ENCODE results near the gene MAP1LC3B2.

DNA sequence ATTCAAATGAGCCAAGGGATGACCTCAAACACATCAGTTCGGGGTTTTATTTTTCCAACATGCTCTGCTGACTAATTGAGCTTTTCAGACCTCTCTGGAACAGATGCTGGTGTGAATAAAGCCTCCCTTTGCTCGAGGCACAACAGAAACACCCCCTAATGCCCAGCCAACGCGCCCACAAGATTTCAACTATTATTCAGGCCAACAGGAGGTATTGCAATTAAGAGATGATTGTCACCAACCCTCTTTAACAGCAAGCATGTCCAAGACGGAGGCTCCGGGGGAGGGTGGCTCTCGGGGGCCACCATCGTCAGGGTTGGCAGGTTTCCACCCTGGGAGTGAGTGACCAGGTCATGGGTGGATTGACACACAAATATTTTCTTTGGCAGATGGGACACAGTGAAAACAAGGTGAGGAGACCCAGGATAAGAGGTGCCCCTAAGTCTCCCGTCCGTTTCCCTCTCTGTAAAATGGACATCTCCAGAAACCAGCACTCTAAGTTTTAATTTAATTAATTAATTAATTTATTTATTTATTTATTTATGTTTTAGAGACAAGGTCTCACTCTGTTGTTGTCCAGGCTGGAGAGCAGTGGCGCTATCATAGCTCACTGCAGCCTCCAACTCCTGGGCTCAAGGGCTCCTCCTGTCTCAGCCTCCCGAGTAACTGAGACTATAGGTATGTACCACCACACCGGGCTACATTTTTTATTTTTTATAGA lies 56.1 kb downstream of the MAP1LC3B2 start:
- TF ChIP-seq TAF1 (IDR thresholded peaks at IDR 0.05; ENCODE audit: borderline replicate concordance, low read depth, low read length) (no peak), FOXM1 (IDR thresholded peaks at IDR 0.05; ENCODE audit: low read depth) (no peak), RAD21 (IDR thresholded peaks at IDR 0.05; ENCODE audit: low read length) (no peak), TCF12 (IDR thresholded peaks at IDR 0.05) (no peak), EZH2phosphoT487 (IDR thresholded peaks at IDR 0.05; ENCODE audit: borderline replicate concordance, low read depth) (no peak), SIN3A (IDR thresholded peaks at IDR 0.05; ENCODE audit: borderline replicate concordance, low read depth, low read length) (no peak), POLR2AphosphoS5 (IDR thresholded peaks at IDR 0.05; ENCODE audit: low read depth, low read length) (no peak), RXRA (IDR thresholded peaks at IDR 0.05; ENCODE audit: borderline replicate concordance, low read depth) (no peak)
- TF ChIP-seq, protein P1, sequence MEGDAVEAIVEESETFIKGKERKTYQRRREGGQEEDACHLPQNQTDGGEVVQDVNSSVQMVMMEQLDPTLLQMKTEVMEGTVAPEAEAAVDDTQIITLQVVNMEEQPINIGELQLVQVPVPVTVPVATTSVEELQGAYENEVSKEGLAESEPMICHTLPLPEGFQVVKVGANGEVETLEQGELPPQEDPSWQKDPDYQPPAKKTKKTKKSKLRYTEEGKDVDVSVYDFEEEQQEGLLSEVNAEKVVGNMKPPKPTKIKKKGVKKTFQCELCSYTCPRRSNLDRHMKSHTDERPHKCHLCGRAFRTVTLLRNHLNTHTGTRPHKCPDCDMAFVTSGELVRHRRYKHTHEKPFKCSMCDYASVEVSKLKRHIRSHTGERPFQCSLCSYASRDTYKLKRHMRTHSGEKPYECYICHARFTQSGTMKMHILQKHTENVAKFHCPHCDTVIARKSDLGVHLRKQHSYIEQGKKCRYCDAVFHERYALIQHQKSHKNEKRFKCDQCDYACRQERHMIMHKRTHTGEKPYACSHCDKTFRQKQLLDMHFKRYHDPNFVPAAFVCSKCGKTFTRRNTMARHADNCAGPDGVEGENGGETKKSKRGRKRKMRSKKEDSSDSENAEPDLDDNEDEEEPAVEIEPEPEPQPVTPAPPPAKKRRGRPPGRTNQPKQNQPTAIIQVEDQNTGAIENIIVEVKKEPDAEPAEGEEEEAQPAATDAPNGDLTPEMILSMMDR (IDR thresholded peaks at IDR 0.05), result no peak
- TF ChIP-seq, protein P2, sequence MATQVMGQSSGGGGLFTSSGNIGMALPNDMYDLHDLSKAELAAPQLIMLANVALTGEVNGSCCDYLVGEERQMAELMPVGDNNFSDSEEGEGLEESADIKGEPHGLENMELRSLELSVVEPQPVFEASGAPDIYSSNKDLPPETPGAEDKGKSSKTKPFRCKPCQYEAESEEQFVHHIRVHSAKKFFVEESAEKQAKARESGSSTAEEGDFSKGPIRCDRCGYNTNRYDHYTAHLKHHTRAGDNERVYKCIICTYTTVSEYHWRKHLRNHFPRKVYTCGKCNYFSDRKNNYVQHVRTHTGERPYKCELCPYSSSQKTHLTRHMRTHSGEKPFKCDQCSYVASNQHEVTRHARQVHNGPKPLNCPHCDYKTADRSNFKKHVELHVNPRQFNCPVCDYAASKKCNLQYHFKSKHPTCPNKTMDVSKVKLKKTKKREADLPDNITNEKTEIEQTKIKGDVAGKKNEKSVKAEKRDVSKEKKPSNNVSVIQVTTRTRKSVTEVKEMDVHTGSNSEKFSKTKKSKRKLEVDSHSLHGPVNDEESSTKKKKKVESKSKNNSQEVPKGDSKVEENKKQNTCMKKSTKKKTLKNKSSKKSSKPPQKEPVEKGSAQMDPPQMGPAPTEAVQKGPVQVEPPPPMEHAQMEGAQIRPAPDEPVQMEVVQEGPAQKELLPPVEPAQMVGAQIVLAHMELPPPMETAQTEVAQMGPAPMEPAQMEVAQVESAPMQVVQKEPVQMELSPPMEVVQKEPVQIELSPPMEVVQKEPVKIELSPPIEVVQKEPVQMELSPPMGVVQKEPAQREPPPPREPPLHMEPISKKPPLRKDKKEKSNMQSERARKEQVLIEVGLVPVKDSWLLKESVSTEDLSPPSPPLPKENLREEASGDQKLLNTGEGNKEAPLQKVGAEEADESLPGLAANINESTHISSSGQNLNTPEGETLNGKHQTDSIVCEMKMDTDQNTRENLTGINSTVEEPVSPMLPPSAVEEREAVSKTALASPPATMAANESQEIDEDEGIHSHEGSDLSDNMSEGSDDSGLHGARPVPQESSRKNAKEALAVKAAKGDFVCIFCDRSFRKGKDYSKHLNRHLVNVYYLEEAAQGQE (IDR thresholded peaks at IDR 0.05; ENCODE audit: low read depth, low read length), result no peak
- TF ChIP-seq, protein P3, sequence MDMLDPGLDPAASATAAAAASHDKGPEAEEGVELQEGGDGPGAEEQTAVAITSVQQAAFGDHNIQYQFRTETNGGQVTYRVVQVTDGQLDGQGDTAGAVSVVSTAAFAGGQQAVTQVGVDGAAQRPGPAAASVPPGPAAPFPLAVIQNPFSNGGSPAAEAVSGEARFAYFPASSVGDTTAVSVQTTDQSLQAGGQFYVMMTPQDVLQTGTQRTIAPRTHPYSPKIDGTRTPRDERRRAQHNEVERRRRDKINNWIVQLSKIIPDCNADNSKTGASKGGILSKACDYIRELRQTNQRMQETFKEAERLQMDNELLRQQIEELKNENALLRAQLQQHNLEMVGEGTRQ (IDR thresholded peaks at IDR 0.05; ENCODE audit: borderline replicate concordance, low read depth, low read length), result no peak
- TF ChIP-seq, protein P4, sequence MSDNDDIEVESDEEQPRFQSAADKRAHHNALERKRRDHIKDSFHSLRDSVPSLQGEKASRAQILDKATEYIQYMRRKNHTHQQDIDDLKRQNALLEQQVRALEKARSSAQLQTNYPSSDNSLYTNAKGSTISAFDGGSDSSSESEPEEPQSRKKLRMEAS (IDR thresholded peaks at IDR 0.05; ENCODE audit: low read depth), result no peak

Data from SK-N-SH (cell line).